GM12878 (cell line): ENCODE results near the gene CAMK1. TPM values are rescaled to one million over a fixed set of nuclear protein-coding genes. Genes with fewer than 3 reads are reported as not detected.

ENCODE experiments used
- ATAC-seq: fragments of 200-7000 bp; cut with Tn5 transposase; 3 replicates; pipeline ENCODE4 v1.9.1; 2020; ENCODE audit warnings: mild to moderate bottlenecking, moderate library complexity
- BruUV-seq: library from RNA; stranded (reverse); fragments of 400-500 nt; replicated peaks from 2 replicates; lab custom pipeline; 2021; lab: Mats Ljungman, UMichigan
- CTCF ChIA-PET: fragments of 300-600 bp; sonication (Branson Sonifier 250); formaldehyde crosslinking; extraction: SDS; loops from one replicate; lab custom pipeline; 2021; ENCODE audit warnings: inconsistent platforms; lab: Yijun Ruan, JAX
- POLR2A ChIA-PET: fragments of 350-600 bp; formaldehyde crosslinking; extraction: SDS; loops from one replicate; lab custom pipeline; 2021; ENCODE audit warnings: inconsistent platforms; lab: Charles Lee
- RAD21 ChIA-PET: fragments of 300-600 bp; sonication (Branson Sonifier 250); formaldehyde crosslinking; loops from one replicate; lab custom pipeline; 2023; ENCODE audit warnings: antibody characterized with exemption; ENCODE audit not compliant: unreplicated experiment; lab: Charles Lee
- SMC1A ChIA-PET: fragments of 300-600 bp; sonication (Branson Sonifier 250); formaldehyde crosslinking; loops from one replicate; lab custom pipeline; 2023; ENCODE audit not compliant: unreplicated experiment, uncharacterized antibody; lab: Charles Lee
- DNase-seq: peaks from one replicate; pipeline ENCODE4 v3.0.0-alpha.2; 2011; ENCODE audit warnings: low read depth, low spot score
- FAIRE-seq: peaks from 3 replicates; lab custom pipeline; 2011; peaks lifted over from hg19 to GRCh38; lab: Jason Lieb, UNC
- H2AFZ ChIP-seq: 2 replicates; pipeline ENCODE4 v1.6.0; 2011; ENCODE audit warnings: low read depth, low read length, control low read depth; ENCODE audit not compliant: control insufficient read depth
- H3K27ac ChIP-seq: 2 replicates; pipeline ENCODE4 v1.5.1; 2011; ENCODE audit warnings: control low read depth; ENCODE audit not compliant: control insufficient read depth, insufficient read depth
- H3K27me3 ChIP-seq, 2 experiments: replicated peaks in 1 of 2; 2 replicates each; pipeline versions ENCODE4 v1.6.0 to v1.6.1; 2011; ENCODE audit warnings: low read length in 1 of 2; ENCODE audit not compliant: control insufficient read depth in 2 of 2, insufficient read depth in 2 of 2
- H3K36me3 ChIP-seq, 2 experiments: 2 replicates each; pipeline ENCODE4 v1.5.1; 2011; ENCODE audit warnings: low read length in 1 of 2; ENCODE audit not compliant: control insufficient read depth in 2 of 2, insufficient read depth in 2 of 2
- H3K4me1 ChIP-seq: 2 replicates; pipeline ENCODE4 v1.6.1; 2011; ENCODE audit warnings: mild to moderate bottlenecking, low read length, moderate library complexity, mixed read lengths; ENCODE audit not compliant: control insufficient read depth, insufficient read depth
- H3K4me2 ChIP-seq: 2 replicates; pipeline ENCODE4 v1.6.0; 2011; ENCODE audit warnings: control low read depth; ENCODE audit not compliant: control insufficient read depth, insufficient read depth
- H3K4me3 ChIP-seq: fragments of 200-600 bp; sonication (generic); 2 replicates; pipeline ENCODE4 v1.5.1; 2016
- H3K79me2 ChIP-seq: 2 replicates; pipeline ENCODE4 v1.6.0; 2011; ENCODE audit warnings: low read length; ENCODE audit not compliant: control insufficient read depth, insufficient read depth
- H3K9ac ChIP-seq: 2 replicates; pipeline ENCODE4 v1.8.0; 2011; ENCODE audit warnings: low read length, control low read depth, mixed read lengths; ENCODE audit not compliant: control insufficient read depth, insufficient read depth
- H3K9me3 ChIP-seq: replicated peaks from 3 replicates; pipeline ENCODE4 v1.5.1; 2011; ENCODE audit warnings: mild to moderate bottlenecking, low read length; ENCODE audit not compliant: control insufficient read depth, insufficient read depth
- H4K20me1 ChIP-seq: 2 replicates; pipeline ENCODE4 v1.6.0; 2011; ENCODE audit not compliant: control insufficient read depth, insufficient read depth
- CHD2 ChIP-seq: IDR thresholded peaks from 2 replicates; pipeline ENCODE4 v1.6.1; 2011; ENCODE audit warnings: low read depth, low read length, improper control_type of control experiment, borderline replicate concordance
- ESRRA ChIP-seq: IDR thresholded peaks from 2 replicates; pipeline ENCODE4 v1.6.1; 2012; ENCODE audit warnings: mild to moderate bottlenecking, low read length, improper control_type of control experiment
- ETV6 ChIP-seq, 2 experiments: fragments of 450-650 bp in 1 of 2; IDR thresholded peaks in 1 of 2; conservative IDR thresholded peaks in 1 of 2; 2 replicates each; pipeline ENCODE4 v1.6.1; 2014; ENCODE audit warnings: antibody characterized with exemption in 1 of 2, borderline replicate concordance in 1 of 2, low read depth in 1 of 2, mild to moderate bottlenecking in 1 of 2, moderate library complexity in 1 of 2
- JUND ChIP-seq: IDR thresholded peaks from 2 replicates; pipeline ENCODE4 v1.6.1; 2012; ENCODE audit warnings: low read depth, mild to moderate bottlenecking, low read length, improper control_type of control experiment, moderate library complexity
- NFYB ChIP-seq: IDR thresholded peaks from 2 replicates; pipeline ENCODE4 v1.6.1; 2011; ENCODE audit warnings: low read depth, mild to moderate bottlenecking, low read length, improper control_type of control experiment, moderate library complexity; ENCODE audit not compliant: insufficient read depth
- POU2F2 ChIP-seq: IDR thresholded peaks from 3 replicates; pipeline ENCODE4 v1.6.1; 2011; ENCODE audit warnings: low read depth, mild to moderate bottlenecking, low read length, borderline replicate concordance
- RB1 ChIP-seq: fragments of 450-650 bp; formaldehyde crosslinking; IDR thresholded peaks from 2 replicates; pipeline ENCODE4 v1.6.1; 2017; ENCODE audit warnings: mild to moderate bottlenecking, borderline replicate concordance
- RFX5 ChIP-seq: IDR thresholded peaks from 2 replicates; pipeline ENCODE4 v1.6.1; 2011; ENCODE audit warnings: low read depth, low read length, improper control_type of control experiment
- TBL1XR1 ChIP-seq: IDR thresholded peaks from 2 replicates; pipeline ENCODE4 v1.6.1; 2012; ENCODE audit warnings: low read depth, low read length, improper control_type of control experiment
- ZBED1 ChIP-seq: IDR thresholded peaks from 2 replicates; pipeline ENCODE4 v1.6.1; 2016; ENCODE audit warnings: borderline replicate concordance
- ZNF217 ChIP-seq: fragments of 450-650 bp; IDR thresholded peaks from 2 replicates; pipeline ENCODE4 v1.6.1; 2017; ENCODE audit warnings: antibody characterized with exemption, mild to moderate bottlenecking
- ZNF384 ChIP-seq: IDR thresholded peaks from 2 replicates; pipeline ENCODE4 v1.6.1; 2012; ENCODE audit warnings: low read depth, mild to moderate bottlenecking, low read length, improper control_type of control experiment, borderline replicate concordance
- WGBS: methylation state at CpG from one replicate; pipeline ENCODE4 v1.1.6; 2016; ENCODE audit warnings: low lambda C conversion rate; ENCODE audit not compliant: insufficient replicate concordance, insufficient coverage; ENCODE audit errors: missing lambda C conversion rate; 5-methylcytosine and 5-hydroxymethylcytosine counted together
- in situ Hi-C: fragments of 300-500 bp; cut with MboI; formaldehyde crosslinking; loops from 9 replicates; pipeline ENCODE4 v1.14.3; 2018; ENCODE audit warnings: mixed read lengths
- intact Hi-C: fragments of 100-400 bp; cut with micrococcal nuclease; formaldehyde crosslinking; loops from one replicate; pipeline ENCODE4 v1.14.2; 2022; ENCODE audit not compliant: unreplicated experiment
- polyA plus RNA-seq, 11 experiments: library from polyadenylated mRNA; depleted of rRNA in 4 of 11; unstranded in 6 of 11; stranded (reverse) in 5 of 11; fragments of >200 nt; fragmentation: Nextera tagmentation in 4 of 11; fragmentation: Illumina TruSeq in 1 of 11; extraction: Ambion mirVana in 4 of 11; extraction: Trizol in 1 of 11; gene quantifications; 1 replicate in 1 of 11; 2 replicates in 10 of 11; pipeline versions ENCODE4 v1.2.1 to v1.2.3, GENCODE V29; 2011 to 2016; ENCODE audit warnings: inconsistent platforms in 2 of 11, missing spikeins in 2 of 11, low read depth in 1 of 11
- total RNA-seq, 4 experiments: library from RNA; depleted of rRNA in 3 of 4; stranded (reverse); fragments of >200 nt in 3 of 4; fragmentation: Illumina TruSeq in 1 of 4; extraction: Trizol in 1 of 4; gene quantifications; 2 replicates each; pipeline versions ENCODE4 v1.2.1 to v1.2.3, GENCODE V29; 2013 to 2021
- TF ChIP-seq, protein P1 (sequence below): fragments of 450-650 bp; IDR thresholded peaks from 2 replicates; pipeline ENCODE4 v1.6.1; 2018; ENCODE audit warnings: borderline replicate concordance, mild to moderate bottlenecking; ENCODE audit not compliant: partially characterized antibody
- TF ChIP-seq, protein P2 (sequence below): IDR thresholded peaks from 2 replicates; pipeline ENCODE4 v1.6.1; 2012; ENCODE audit warnings: low read length, inconsistent platforms
- TF ChIP-seq, protein P3 (sequence below): fragments of 450-650 bp; IDR thresholded peaks from 2 replicates; pipeline ENCODE4 v1.6.1; 2016; ENCODE audit warnings: mild to moderate bottlenecking, moderate library complexity, borderline replicate concordance

CAMK1 gene
- total and polyA plus RNA-seq, 10 of the 15 experiments (the other 5 are each of a cell fraction or from before 2014, with no cell fraction given), result 0.24 to 2.1 (median 0.51) TPM; not detected in 2

DNA sequence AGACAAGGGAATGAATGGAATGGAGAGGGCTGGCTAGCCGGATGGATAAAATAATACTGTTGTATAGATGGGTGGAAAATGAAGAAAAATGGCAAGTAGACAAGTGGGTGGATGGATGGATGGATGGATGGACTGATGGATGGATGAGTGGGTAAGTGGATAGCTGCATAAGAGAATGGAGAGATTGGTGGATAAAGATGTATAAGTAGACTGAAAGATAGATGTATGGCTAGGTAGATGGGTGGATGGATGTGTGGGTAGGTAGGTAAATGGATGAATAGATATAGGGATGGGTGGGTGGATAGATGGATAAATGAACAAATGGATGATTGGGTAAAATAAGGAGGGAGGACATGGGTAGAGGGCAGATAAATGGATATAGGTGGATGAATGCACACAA, 52.2 kb downstream of the CAMK1 start:
- in situ Hi-C loops, result no loop called here
- CTCF ChIA-PET, result interaction anchor here (0.8 kb wide), 1 partner anchor 10 kb away, joined by 3 read pairs; no protein-coding TSS in a partner anchor
- no peak for FAIRE-seq

More for the DNA sequence above, 52.2 kb downstream of the CAMK1 start:
- Histone ChIP-seq H3K36me3 (no peaks in the 10 kb centered on the region), H3K27ac (no peak overlapping the region), H3K4me2 (no peak overlapping the region), H3K4me1 (no peaks in the 10 kb centered on the region), H3K4me3 (no peak overlapping the region), H4K20me1 (no peaks in the 10 kb centered on the region), H3K79me2 (no peaks in the 10 kb centered on the region), H2AFZ (no peak overlapping the region), H3K27me3 (no peaks in the 10 kb centered on the region; a peak in 2 of 4 replicates), H3K9ac (no peak overlapping the region), H3K9me3 (no peaks in the 10 kb centered on the region)
- 50% methylated on average over 1 of the region's 1 CpG for WGBS
- TF ChIP-seq ZNF384, result no peak
- TF ChIP-seq RFX5, result no peak
- TF ChIP-seq ZBED1, result no peak
- no peak for TF ChIP-seq ZNF217
- TF ChIP-seq ESRRA, result no peak
- TF ChIP-seq RB1, result no peak
- TF ChIP-seq CHD2, result no peak
- TF ChIP-seq ETV6 (conservative IDR thresholded peaks at IDR 0.05 in 1 of 2, IDR thresholded peaks at IDR 0.05 in 1 of 2; ENCODE audit: borderline replicate concordance in 1 of 2, low read depth in 1 of 2), result no peak
- TF ChIP-seq, protein P1, sequence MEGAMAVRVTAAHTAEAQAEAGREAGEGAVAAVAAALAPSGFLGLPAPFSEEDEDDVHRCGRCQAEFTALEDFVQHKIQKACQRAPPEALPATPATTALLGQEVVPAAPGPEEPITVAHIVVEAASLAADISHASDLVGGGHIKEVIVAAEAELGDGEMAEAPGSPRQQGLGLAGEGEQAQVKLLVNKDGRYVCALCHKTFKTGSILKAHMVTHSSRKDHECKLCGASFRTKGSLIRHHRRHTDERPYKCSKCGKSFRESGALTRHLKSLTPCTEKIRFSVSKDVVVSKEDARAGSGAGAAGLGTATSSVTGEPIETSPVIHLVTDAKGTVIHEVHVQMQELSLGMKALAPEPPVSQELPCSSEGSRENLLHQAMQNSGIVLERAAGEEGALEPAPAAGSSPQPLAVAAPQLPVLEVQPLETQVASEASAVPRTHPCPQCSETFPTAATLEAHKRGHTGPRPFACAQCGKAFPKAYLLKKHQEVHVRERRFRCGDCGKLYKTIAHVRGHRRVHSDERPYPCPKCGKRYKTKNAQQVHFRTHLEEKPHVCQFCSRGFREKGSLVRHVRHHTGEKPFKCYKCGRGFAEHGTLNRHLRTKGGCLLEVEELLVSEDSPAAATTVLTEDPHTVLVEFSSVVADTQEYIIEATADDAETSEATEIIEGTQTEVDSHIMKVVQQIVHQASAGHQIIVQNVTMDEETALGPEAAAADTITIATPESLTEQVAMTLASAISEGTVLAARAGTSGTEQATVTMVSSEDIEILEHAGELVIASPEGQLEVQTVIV, result no peak
- no peak for TF ChIP-seq TBL1XR1
- TF ChIP-seq, protein P2, sequence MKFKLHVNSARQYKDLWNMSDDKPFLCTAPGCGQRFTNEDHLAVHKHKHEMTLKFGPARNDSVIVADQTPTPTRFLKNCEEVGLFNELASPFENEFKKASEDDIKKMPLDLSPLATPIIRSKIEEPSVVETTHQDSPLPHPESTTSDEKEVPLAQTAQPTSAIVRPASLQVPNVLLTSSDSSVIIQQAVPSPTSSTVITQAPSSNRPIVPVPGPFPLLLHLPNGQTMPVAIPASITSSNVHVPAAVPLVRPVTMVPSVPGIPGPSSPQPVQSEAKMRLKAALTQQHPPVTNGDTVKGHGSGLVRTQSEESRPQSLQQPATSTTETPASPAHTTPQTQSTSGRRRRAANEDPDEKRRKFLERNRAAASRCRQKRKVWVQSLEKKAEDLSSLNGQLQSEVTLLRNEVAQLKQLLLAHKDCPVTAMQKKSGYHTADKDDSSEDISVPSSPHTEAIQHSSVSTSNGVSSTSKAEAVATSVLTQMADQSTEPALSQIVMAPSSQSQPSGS, result no peak
- no peak for TF ChIP-seq JUND
- TF ChIP-seq POU2F2, result no peak
- TF ChIP-seq, protein P3, sequence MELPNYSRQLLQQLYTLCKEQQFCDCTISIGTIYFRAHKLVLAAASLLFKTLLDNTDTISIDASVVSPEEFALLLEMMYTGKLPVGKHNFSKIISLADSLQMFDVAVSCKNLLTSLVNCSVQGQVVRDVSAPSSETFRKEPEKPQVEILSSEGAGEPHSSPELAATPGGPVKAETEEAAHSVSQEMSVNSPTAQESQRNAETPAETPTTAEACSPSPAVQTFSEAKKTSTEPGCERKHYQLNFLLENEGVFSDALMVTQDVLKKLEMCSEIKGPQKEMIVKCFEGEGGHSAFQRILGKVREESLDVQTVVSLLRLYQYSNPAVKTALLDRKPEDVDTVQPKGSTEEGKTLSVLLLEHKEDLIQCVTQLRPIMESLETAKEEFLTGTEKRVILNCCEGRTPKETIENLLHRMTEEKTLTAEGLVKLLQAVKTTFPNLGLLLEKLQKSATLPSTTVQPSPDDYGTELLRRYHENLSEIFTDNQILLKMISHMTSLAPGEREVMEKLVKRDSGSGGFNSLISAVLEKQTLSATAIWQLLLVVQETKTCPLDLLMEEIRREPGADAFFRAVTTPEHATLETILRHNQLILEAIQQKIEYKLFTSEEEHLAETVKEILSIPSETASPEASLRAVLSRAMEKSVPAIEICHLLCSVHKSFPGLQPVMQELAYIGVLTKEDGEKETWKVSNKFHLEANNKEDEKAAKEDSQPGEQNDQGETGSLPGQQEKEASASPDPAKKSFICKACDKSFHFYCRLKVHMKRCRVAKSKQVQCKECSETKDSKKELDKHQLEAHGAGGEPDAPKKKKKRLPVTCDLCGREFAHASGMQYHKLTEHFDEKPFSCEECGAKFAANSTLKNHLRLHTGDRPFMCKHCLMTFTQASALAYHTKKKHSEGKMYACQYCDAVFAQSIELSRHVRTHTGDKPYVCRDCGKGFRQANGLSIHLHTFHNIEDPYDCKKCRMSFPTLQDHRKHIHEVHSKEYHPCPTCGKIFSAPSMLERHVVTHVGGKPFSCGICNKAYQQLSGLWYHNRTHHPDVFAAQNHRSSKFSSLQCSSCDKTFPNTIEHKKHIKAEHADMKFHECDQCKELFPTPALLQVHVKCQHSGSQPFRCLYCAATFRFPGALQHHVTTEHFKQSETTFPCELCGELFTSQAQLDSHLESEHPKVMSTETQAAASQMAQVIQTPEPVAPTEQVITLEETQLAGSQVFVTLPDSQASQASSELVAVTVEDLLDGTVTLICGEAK, result no peak
- no peak for TF ChIP-seq NFYB
- no peak for DNase-seq
- POLR2A ChIA-PET, result no interaction called here
- intact Hi-C loops, result no loop called here
- SMC1A ChIA-PET, result interaction anchor here (1.2 kb wide), 1 partner anchor 10 kb away, joined by 3 read pairs; no protein-coding TSS in a partner anchor
- RAD21 ChIA-PET, result interaction anchor here (0.6 kb wide), 1 partner anchor 8 kb away, joined by 4 read pairs; no protein-coding TSS in a partner anchor
- no TSS peak for BruUV-seq
- ATAC-seq, result no peak
